Nephron (organoid): ENCODE results near the gene GJC2.

Experiments used
- H3K27ac Mint-ChIP-seq, 3 experiments: 2 replicates each; pipeline ENCODE4 v1.8.0; 2020; ENCODE audit warnings: mixed read lengths in 3 of 3, mild to moderate bottlenecking in 2 of 3, moderate library complexity in 1 of 3
- H3K27me3 Mint-ChIP-seq: 2 replicates; pipeline ENCODE4 v1.8.0; 2021; ENCODE audit warnings: low read depth, mild to moderate bottlenecking, moderate library complexity, mixed read lengths
- H3K36me3 Mint-ChIP-seq: 2 replicates; pipeline ENCODE4 v1.8.0; 2020; ENCODE audit warnings: low read depth, mixed read lengths
- H3K4me1 Mint-ChIP-seq: 2 replicates; pipeline ENCODE4 v1.8.0; 2020; ENCODE audit warnings: mixed read lengths
- H3K4me3 Mint-ChIP-seq, 3 experiments: 2 replicates each; pipeline ENCODE4 v1.8.0; 2020; ENCODE audit warnings: mild to moderate bottlenecking in 3 of 3, mixed read lengths in 3 of 3, moderate library complexity in 2 of 3
- H3K9me3 Mint-ChIP-seq: 2 replicates; pipeline ENCODE4 v1.8.0; 2020; ENCODE audit warnings: mixed read lengths
- CTCF ChIP-seq, 3 experiments: fragments of 200-600 bp; sonication (generic); IDR thresholded peaks; one replicate each; pipeline ENCODE4 v1.5.0; 2021; ENCODE audit warnings: antibody characterized with exemption in 3 of 3; ENCODE audit not compliant: unreplicated experiment in 3 of 3

The GJC2 gene

GRCh38 chr1:228161362-228161761 lies 11.6 kb downstream of the GJC2 start:
- Mint-ChIP-seq H3K36me3 (no peaks in the 10 kb centered on the region), H3K9me3 (no peaks in the 10 kb centered on the region), H3K27ac (peak overlapping the region; percentile 13 to 74 (median 61)), H3K4me1 (peaks cover 10% of the 10 kb centered on the region), H3K4me3 (peak overlapping the region in 1 of 3 experiments; percentile 53), H3K27me3 (no peaks in the 10 kb centered on the region)
- no peak for TF ChIP-seq CTCF (IDR thresholded peaks at IDR 0.05; ENCODE audit: unreplicated experiment in 3 of 3)

GRCh38 chr1:228161866-228162265 lies 12.1 kb downstream of the GJC2 start:
- Mint-ChIP-seq H3K9me3 (no peaks in the 10 kb centered on the region), H3K4me3 (peak overlapping the region in 1 of 3 experiments; percentile 53), H3K27ac (peak overlapping the region; percentile 13 to 74 (median 61)), H3K27me3 (no peaks in the 10 kb centered on the region), H3K36me3 (no peaks in the 10 kb centered on the region), H3K4me1 (peaks cover 13% of the 10 kb centered on the region)
- no peak for TF ChIP-seq CTCF (IDR thresholded peaks at IDR 0.05; ENCODE audit: unreplicated experiment in 3 of 3)

- Mint-ChIP-seq H3K4me3 (no peak overlapping the region), H3K4me1 (peaks cover 14% of the 10 kb centered on the region), H3K9me3 (no peaks in the 10 kb centered on the region), H3K27ac (no peak overlapping the region), H3K27me3 (no peaks in the 10 kb centered on the region), H3K36me3 (no peaks in the 10 kb centered on the region)
- TF ChIP-seq CTCF (IDR thresholded peaks at IDR 0.05; ENCODE audit: unreplicated experiment in 3 of 3) = no peak
Measured at GRCh38 chr1:228162286-228163006, 12.7 kb downstream of the GJC2 start.

GRCh38 chr1:228163007-228163753 lies 13.4 kb downstream of the GJC2 start:
- Mint-ChIP-seq H3K27ac (no peak overlapping the region), H3K4me3 (no peak overlapping the region), H3K4me1 (peaks cover 20% of the 10 kb centered on the region), H3K27me3 (no peaks in the 10 kb centered on the region), H3K36me3 (no peaks in the 10 kb centered on the region), H3K9me3 (no peaks in the 10 kb centered on the region)
- TF ChIP-seq CTCF (IDR thresholded peaks at IDR 0.05; ENCODE audit: unreplicated experiment in 3 of 3) = no peak

GRCh38 chr1:228163776-228164519 lies 14.2 kb downstream of the GJC2 start:
- H3K36me3 Mint-ChIP-seq = no peaks in the 10 kb centered on the region
- H3K9me3 Mint-ChIP-seq = no peaks in the 10 kb centered on the region
- peaks cover 20% of the 10 kb centered on the region for H3K4me1 Mint-ChIP-seq
- H3K27me3 Mint-ChIP-seq = no peaks in the 10 kb centered on the region
- no peak for TF ChIP-seq CTCF (IDR thresholded peaks at IDR 0.05; ENCODE audit: unreplicated experiment in 3 of 3)
- H3K4me3 Mint-ChIP-seq = peak overlapping the region; percentile 80 to 94 (median 81)
- H3K27ac Mint-ChIP-seq = peak overlapping the region; percentile 93 to 97 (median 96)
